Forelimb muscle (tissue), 1 donor: ENCODE data around the gene IGSF21. TPM values are rescaled to one million over a fixed set of nuclear protein-coding genes. Genes with fewer than 3 reads are reported as not detected.

Experiments used
- DNase-seq: peaks from one replicate; pipeline ENCODE4 v3.0.0-alpha.2; 2013; ENCODE audit warnings: low read depth
- polyA plus RNA-seq: library from polyadenylated mRNA; unstranded; fragments of 120-200 nt; gene quantifications from one replicate; pipeline ENCODE4 v1.2.1, GENCODE V29; 2013; ENCODE audit not compliant: insufficient read length

Gene IGSF21
- polyA plus RNA-seq: 0.62 TPM

- DNase-seq: no peak
Observed at GRCh38 chr1:18107369-18108298, at the start of gene IGSF21. Gene IGSF21, plus strand, starts transcription at chr1:18107798. Its CDS starts 331 bp downstream, at chr1:18108129.

GRCh38 chr1:18058206-18058921 is 49.2 kb upstream of the IGSF21 start:
- no peak for DNase-seq

GRCh38 chr1:18058981-18059605 is 48.5 kb upstream of the IGSF21 start:
- DNase-seq: no peak

- DNase-seq: no peak
Observed at GRCh38 chr1:18060366-18060765, 47.2 kb upstream of the IGSF21 start.

GRCh38 chr1:18062185-18062584 is 45.4 kb upstream of the IGSF21 start:
- DNase-seq: no peak

GRCh38 chr1:18064534-18064933 is 43.1 kb upstream of the IGSF21 start:
- no peak for DNase-seq

GRCh38 chr1:18066576-18066975 is 41.0 kb upstream of the IGSF21 start:
- DNase-seq: no peak

- DNase-seq: no peak
Observed at GRCh38 chr1:18069903-18070302, 37.7 kb upstream of the IGSF21 start.

GRCh38 chr1:18072066-18072465 is 35.5 kb upstream of the IGSF21 start:
- no peak for DNase-seq

- DNase-seq: no peak
Observed at GRCh38 chr1:18073066-18073642, 34.4 kb upstream of the IGSF21 start.

- DNase-seq: no peak
Observed at GRCh38 chr1:18077657-18078215, 29.9 kb upstream of the IGSF21 start.

GRCh38 chr1:18079941-18080735 is 27.5 kb upstream of the IGSF21 start:
- DNase-seq: no peak

- DNase-seq: no peak
Observed at GRCh38 chr1:18085387-18086074, 22.1 kb upstream of the IGSF21 start.

GRCh38 chr1:18088077-18088594 is 19.5 kb upstream of the IGSF21 start:
- no peak for DNase-seq

GRCh38 chr1:18089488-18089887 is 18.1 kb upstream of the IGSF21 start:
- no peak for DNase-seq

GRCh38 chr1:18090636-18091035 is 17.0 kb upstream of the IGSF21 start:
- no peak for DNase-seq

- no peak for DNase-seq
Observed at GRCh38 chr1:18091660-18092446, 15.7 kb upstream of the IGSF21 start.

GRCh38 chr1:18093193-18093592 is 14.4 kb upstream of the IGSF21 start:
- no peak for DNase-seq

GRCh38 chr1:18093646-18094045 is 14.0 kb upstream of the IGSF21 start:
- no peak for DNase-seq
